HuH-7.5 (cell line): ENCODE results near the gene METTL6.
"Not testable (repeated sequence)": the region's sequence is repeated elsewhere in the genome, so short reads cannot be mapped to it uniquely, and the experiment has no call there.

Experiments
- DNase-seq: peaks from one replicate; pipeline ENCODE4 v3.0.0; 2011; ENCODE audit warnings: low spot score

METTL6 gene

DNA sequence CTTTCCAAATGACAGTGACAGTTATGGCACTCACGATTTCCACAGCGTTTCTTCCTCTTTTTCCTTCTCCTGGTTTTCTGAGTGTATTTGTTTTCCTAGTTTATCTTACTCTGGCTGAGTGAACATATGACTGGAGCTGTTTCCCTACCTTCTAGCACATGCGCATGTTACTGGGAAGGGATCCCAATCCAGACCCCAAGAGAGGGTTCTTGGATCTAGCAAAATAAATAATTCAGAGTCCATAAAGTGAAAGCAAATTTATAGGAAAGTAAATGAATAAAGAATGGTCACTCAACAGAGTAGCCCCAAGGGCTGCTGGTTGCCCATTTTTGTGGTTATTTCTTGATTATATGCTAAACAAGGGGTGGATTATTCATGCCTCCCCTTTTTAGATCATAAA is 23.8 kb downstream of the METTL6 start:
- no peak for DNase-seq

DNA sequence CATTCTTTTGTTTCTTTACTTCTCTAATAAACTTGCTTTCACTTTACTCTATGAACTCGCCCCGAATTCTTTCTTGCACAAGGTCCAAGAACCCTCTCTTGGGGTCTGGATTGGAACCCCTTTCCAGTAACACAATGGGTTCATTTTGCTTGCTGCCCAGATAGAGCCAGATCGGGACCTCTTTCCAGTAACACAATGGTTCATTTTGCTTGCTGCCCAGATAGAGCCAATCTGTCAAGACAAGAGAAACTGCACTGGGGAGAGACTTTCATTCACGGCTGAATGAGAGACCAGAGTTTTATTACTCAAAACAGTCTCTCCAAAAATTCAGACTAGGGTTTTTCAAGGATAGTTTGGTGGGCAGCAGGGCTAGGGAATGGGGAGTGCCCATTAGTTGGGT is 25.4 kb downstream of the METTL6 start:
- DNase-seq = no peak

DNA sequence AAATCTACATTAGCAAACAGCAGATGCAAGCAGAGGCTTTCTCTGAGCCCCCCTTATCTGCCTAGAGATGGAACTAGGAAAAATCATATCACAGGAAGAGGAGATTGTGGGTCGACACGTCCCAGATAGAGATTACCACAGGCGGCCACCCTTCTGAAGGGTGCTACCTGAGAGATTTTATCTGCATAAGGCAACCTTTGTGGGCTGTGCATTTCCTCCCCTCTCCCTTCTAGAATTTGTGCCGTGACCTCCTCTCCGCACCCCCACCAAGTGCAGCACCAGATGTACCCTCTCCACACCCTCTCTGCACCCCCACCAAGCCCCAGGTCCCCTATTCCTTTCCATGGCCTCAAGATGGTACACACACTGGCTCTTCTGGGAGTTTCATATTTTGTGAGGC is 27.4 kb downstream of the METTL6 start:
- no peak for DNase-seq

DNA sequence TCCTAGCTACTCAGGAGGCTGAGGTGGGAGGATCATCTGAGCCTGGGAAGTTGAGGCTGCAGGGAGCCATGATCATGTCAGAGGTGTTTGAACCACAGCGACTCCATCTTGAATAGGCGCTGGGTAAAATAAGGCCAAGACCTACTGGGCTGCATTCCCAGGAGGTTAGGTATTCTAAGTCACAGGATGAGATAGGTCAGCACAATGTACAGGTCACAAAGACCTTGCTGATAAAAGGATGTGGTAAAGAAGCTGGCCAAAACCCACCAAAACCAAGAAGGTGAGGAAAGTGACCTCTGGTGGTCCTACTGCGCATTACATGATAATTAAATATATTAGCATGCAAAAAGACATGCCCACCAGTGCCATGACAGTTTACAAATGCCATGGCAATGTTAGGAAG is 28.6 kb downstream of the METTL6 start:
- DNase-seq = not testable (repeated sequence)

DNA sequence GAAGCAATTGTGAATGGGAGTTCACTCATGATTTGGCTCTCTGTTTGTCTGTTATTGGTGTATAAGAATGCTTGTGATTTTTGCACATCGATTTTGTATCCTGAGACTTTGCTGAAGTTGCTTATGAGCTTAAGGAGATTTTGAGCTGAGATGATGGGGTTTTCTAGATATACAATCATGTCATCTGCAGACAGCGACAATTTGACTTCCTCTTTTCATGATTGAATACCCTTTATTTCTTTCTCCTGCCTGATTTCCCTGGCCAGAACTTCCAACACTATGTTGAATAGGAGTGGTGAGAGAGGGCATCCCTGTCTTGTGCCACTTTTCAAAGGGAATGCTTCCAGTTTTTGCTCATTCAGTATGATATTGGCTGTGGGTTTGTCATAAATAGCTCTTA is 34.1 kb downstream of the METTL6 start:
- DNase-seq = not testable (repeated sequence)

DNA sequence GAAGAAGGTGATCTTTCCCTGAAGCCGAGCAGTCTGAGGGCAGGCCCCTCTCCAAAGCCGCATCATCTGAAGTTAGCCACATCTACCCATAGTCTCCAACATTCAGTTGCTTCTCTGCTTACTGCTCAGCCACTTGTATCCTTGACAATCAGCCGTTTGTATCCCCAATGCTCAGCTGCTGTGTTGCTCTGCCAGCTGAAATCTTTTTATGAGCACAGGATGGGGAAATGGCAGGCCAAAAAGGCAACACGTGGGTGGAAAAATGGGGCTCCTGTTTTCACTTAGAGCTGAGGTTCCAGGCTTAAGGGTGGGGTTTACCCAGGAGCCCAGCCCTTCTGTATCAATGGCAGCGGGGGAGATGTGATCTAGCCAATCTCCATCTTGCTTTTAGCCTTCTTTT is 36.3 kb downstream of the METTL6 start:
- DNase-seq = no peak

DNA sequence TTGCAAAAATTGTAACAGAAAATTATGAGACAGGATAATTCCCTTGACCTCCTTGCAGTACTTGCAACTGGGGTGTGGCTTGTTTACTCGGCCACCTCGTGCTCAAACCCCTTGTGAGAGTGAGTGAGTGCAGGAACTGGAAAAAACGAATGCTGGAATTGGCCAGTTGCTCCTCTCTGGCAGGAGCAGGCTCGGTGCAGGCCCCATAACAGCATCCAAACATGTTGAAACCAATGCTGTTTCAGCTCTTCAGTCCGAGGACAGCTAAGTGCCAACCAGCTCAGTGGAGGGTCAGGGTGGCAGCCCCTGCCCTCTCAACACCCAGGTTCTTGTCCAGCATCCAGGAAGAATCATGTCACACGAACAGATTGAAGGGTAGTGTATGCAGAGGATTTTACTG is 36.9 kb downstream of the METTL6 start:
- DNase-seq = no peak

DNA sequence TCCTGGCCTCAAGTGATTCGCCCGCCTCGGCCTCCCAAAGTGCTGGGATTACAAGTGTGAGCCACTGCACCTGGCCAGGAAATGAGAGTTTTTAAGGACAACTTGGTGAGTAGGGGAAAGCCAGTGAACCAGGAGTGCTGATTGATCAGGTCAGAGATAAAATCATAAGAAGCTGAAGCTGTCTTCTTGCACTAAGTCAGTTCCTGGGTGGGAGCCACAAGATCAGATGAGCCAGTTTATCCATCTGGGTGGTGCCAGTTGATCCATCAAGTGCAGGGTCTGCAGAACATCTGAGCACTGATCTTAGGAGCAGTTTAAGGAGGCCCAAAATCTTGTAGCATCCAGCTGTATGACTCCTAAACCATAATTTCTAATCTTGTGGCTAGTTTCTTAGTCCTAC is 39.0 kb downstream of the METTL6 start:
- not testable (repeated sequence) for DNase-seq

DNA sequence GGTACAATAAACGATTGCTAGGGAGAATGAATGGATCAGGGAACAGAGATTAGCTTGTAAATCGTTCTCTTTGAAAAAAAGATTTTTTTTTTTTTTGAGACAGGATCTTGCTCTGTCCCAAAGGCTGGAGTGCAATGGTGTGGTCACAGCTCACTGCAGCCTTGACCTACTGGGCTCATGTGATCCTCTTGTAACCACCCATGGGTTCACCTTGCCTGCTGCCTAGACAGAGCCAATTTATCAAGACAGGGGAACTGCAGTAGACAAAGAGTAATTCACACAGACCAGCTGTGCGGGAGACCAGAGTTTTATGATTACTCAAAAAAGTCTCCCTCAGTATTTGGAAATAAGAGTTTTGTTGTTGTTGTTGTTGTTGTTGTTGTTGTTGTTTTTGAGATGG is 39.6 kb downstream of the METTL6 start:
- no peak for DNase-seq

DNA sequence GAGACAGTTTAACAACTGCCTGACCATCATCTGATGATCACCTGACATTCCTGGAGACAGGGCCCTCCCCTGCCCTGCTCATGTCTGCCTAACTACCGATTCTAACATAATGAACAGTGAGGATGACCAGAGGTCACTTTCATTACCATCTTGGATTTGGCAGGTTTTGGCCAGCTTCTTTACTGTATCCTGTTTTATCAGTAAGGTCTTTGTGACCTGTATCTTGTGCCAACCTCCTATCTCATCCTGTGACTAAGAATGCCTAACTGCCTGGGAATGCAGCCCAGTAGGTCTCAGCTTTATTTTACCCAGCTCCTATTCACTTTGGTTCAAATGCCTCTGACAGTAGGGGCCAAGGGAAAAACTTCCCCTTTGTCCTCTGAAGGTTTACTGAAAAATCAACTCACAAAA is 40.2 kb downstream of the METTL6 start:
- no peak for DNase-seq

DNA sequence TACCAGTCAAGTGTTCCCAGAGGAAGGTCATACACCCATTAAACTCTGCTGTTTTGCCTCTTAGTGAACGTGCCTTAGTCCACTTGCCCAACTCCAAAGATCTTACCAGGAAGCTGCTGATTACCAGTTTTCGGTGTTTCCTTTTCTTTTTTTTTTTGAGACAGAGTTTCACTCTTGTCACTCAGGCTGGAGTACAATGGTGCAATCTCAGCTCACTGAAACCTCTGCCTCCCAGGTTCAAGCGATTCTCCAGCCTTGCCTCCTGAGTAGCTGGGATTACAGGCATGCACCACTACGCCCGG is 40.7 kb downstream of the METTL6 start:
- not testable (repeated sequence) for DNase-seq

DNA sequence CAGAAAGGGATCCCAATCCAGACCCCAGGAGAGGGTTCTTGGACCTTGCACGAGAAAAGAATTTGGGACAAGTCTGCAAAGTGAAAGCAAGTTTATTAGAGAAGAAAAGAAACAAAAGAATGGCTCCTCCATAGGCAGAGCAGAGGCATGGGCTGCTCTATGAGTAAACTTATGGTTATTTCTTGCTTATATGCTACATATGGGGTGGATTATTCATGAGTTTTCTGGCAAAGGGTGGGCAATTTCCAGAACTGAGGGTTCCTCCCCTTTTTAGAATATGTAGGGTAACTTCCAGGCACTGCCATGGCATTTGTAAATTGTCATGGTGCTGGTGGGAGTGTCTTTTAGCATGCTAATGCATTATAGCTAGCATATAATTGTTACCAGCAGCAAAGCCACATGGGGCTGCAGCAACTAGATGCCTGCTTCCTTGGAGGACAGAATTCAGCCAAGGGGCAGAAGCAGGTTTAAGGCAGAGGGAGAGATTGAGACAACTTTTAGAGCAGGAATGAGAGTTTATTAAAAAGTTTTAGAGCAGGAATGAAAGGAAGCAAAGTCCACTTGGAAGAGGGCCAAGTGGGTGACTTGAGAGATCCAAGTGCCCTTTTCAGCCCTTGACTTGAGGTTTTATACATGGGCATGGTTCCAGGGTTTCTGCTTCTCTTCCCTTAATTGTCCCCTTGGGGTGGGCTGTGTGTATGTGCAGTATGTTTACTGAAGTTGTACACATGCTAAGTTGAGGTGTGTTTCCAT is 41.3 kb downstream of the METTL6 start:
- DNase-seq = no peak

DNA sequence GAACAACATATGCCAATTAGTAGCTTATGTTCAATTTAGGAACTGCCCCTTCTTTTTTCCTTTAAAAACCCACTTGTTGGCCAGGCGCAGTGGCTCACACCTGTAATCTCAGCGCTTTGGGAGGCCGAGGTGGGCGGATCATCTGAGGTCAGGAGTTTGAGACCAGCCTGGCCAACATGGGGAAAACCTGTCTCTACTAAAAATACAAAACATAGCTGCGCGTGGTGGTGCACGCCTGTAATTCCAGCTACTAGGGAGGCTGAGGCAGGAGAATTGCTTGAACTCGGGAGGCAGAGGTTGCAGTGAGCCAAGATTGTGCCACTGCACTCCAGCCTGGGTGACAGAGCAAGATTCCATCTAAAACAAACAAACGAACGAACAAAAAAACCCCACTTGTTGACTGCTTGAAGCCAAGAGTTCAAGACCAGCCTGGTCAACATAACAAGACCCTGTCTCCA is 42.1 kb downstream of the METTL6 start:
- DNase-seq = not testable (repeated sequence)

DNA sequence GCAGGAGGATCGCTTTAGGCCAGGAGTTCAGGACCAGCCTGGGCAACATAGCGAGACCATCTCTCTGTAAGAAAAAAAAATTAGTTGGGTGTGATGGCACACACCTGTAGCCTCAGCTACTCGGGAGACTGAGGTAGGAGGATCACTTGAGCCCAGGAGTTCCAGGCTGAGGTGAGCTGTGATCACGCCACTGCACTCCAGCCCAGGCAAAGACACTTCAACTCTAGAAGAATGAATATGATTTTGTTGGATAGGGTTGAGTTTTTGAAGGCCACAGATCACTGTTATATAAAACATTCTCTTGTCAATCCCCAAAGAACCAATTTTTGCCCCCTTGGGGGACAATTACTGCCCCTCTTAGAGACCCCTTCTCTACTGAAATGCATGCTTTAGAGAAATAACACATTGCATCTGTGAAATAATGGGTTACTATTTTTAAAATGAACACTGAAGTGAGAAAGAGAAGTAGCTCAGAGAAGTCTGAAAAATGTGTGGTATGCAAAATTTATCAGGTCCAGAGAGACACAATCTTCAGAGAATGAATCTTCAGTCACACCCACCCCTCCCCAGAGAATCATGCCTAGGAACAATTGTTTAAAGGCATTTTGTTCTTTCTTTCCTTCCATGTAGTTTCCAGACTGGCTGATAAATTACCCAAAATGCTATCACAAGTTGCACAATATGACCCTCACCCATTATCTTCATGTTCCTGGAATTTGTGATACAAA is 42.7 kb downstream of the METTL6 start:
- no peak for DNase-seq

DNA sequence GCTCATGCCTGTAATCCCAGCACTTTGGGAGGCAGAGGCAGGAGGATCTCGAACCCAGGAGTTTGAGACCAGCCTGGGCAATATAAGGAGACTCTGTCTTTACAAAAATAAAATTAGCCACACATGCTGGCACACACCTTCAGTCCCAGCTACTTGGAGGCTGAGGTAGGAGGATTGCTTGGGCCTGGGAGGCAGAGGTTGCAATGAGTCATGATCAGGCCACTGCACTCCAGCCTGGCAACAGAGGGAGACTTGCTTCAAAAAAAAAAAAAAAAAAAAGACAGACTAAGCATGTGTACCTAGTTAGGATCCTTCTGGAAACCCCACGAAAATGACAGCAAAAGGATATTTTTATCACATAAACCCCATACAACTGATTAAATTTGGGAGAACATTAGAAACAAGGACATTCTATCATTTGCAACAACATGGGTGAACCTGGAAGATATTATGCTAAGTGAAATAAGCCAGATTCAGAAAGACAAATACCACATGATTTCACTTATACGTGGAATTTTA is 44.9 kb downstream of the METTL6 start:
- no peak for DNase-seq

DNA sequence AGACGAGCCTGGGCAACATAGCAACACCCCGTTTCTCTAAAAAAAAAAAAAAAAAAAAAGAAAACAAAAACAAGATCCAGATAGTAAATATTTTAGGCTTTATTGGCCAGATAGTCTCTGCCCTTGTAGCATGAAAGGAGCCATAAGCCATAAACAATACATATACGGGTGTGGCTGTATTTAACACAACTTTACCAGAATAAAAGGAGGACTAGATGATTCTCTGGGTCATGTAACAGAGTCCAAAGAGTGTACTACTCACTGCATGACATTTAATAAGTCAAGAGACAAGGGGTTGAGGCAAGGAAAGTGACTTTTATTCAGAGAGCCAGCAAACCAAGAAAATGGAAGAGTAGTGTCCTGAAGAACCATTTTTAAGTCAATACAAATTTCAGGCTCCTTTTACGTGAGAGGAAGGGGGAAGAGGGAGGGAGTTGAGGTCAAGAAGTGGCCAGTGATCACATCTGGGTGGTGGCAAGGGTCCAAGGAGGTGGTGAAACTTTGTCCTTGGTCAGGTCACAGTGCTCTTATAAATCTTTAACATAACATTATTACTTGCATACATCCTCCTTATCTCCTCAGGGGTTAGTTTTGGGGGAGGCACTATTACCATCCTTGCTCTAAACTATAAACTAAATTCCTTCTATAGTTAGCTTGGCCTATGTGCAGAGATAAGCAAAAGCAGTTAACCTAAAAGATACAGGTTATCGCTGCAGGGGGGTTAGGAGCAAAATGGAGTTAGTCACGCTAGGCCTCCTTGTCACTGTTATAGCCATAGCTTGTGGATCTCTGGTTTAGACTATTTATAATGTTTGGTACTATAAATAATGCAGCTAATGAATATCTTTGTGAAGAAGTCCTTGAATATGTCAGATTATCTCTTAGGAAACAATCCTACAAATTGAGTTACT is 46.1 kb downstream of the METTL6 start:
- DNase-seq = no peak

DNA sequence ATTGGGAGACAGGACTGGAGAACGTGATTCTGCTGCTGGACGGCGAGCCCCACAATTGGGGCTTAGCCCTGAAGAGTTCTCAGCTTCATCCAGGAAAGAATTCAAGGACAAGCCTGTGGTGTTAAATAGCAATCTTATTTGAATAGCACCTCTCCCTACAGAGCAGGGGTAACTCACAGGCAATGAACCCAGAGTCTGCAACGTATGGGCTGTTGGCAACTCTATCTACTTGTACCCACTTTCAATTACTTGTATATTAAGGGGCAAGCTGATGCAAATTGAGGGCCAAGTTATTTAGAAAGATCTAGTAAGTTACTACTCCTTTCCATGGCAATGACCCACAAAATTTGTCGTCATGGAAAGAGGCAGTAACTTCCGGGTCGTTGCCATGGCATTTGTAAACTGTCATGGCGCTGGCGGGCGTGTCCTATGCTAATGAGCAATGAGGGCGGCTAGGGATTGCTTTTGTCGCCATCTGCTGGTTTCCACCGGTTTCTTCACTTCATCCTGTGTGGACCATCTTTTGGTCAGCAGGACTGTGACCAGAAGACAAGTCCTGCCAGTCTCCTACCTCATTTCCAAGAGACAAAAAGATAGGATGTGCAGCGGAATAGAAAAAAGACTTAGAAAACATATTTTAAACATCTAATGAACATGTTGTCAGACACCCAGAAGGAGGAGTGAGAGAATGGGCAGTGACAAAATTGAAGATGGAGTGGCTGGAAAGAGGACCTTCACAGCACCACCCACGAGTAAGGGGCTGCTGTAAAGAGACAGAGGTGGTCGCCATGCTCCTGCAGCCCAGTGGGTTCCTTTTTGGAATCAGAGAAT is 49.2 kb downstream of the METTL6 start:
- peak; percentile 71 for DNase-seq

DNA sequence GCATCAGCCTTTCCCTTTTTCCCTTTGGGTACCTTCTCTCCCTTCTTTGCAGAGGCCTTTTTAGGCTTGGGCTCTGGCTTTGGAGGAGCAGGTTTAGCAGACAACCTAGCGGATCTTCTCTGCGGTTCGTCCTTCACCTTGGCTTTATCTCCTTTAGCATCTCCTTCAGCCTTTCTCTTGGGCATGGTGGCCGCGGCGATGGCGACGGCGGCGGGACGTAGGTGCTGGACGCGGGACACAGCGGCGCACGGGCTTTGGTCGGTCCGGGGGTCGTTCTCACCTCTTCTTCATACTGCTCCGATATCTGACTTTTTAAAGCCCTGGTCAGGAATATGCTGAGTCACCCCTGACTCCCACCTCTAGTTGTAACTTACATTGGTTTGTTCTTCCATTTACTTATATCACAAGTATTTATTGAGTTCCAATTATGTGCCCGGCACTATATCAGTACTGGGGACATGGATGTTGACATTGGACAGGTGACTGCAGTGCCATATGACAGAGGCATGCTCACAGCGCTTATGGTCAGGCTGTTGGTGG is 51.8 kb downstream of the METTL6 start:
- no peak for DNase-seq

DNA sequence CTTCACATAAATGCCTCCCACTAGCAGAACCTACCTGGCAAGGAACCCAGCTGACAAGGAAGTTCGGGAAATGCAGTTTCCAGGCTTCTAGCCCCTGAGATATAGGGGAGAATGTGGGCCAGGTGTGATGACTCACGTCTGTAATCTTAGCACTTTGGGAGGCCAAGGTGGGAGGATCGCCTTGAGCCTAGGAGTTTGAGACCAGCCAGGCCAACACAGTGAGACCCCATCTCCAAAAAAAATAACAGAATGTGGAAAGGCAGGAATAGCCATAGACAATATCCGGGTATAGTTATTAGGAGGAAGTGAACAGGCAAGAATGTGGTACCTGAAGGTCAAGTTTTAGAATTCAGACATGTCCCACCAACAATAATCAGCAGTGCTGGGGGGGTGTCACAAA is 54.4 kb downstream of the METTL6 start:
- no peak for DNase-seq

DNA sequence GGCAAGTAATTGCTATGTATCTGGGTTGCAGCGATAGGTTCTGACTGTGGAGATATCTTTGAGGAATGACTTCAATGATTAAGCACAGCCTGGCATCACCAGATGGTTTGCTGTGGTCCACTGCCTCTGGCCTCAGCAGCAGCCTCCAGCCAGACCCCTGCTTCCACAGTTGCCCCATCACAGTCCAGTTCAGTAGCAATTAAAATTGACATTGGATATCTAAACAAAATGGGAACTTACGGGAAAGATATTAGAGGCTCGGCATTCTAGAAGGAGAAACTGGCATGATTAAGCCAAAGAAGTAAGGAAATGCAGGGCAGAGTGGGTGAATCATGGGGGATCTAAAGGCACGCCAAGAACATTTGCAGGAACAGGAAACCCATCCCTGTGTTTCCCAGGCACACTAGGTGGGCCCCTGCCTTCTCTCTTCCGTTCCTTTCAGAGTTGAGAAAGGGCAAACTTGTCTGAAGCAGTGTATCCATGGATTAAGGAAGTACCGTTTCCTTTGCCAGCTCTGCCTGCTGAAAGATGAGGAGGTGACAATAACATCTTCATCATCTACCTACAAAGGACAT is 58.7 kb downstream of the METTL6 start:
- DNase-seq = no peak

DNA sequence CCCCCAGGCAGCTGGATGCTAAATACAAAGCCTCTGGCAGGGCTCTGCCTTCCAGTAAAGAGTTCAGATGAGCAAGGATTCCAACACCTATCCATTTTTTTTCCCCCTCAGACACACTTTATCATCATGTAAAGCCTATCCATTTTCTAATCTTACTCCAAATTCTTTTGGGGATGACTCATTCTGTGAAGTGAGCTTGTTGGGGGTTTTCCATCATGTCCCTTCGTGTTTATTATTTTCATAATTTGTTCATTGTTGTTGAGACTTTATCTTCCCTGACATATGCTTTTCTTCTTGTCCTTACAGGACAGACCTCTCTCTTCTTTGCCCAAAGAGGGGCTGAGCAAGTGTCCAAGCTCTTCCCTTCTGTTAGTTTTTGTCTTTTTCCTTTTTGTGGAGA is 60.3 kb downstream of the METTL6 start:
- no peak for DNase-seq
